Transverse colon (tissue), 4 donors: ENCODE results near the gene OGT. TPM values are rescaled to one million over a fixed set of nuclear protein-coding genes. Genes with fewer than 3 reads are reported as not detected.

Experiments
- DNase-seq: peaks from one replicate; pipeline ENCODE4 v3.0.0-alpha.2; 2019
- H3K27ac ChIP-seq, 4 donors: fragments of 200-600 bp; sonication (generic); 2 replicates each; pipeline ENCODE4 v1.5.1; 2016 to 2018; ENCODE audit warnings: inconsistent platforms in 4 of 4
- H3K27me3 ChIP-seq: fragments of 200-600 bp; sonication (generic); 2 replicates; pipeline ENCODE4 v1.5.1; 2017; ENCODE audit warnings: inconsistent platforms
- H3K36me3 ChIP-seq, 4 donors: fragments of 200-600 bp; sonication (generic); 2 replicates each; pipeline ENCODE4 v1.5.1; 2017 to 2019; ENCODE audit warnings: inconsistent platforms in 4 of 4
- H3K4me1 ChIP-seq, 4 donors: fragments of 200-600 bp; sonication (generic); 2 replicates each; pipeline ENCODE4 v1.5.1; 2017 to 2020; ENCODE audit warnings: inconsistent platforms in 4 of 4
- H3K4me3 ChIP-seq, 4 donors: fragments of 200-600 bp; sonication (generic); 1 replicate in 1 of 4; 2 replicates in 3 of 4; pipeline versions ENCODE4 v1.5.1 to v1.6.1; 2017 to 2019; ENCODE audit warnings: inconsistent platforms in 4 of 4
- H3K9me3 ChIP-seq, 2 donors: fragments of 200-600 bp; sonication (generic); 2 replicates each; pipeline ENCODE4 v1.5.1; 2017 to 2019; ENCODE audit warnings: inconsistent platforms in 2 of 2
- EP300 ChIP-seq: sonication (generic); formaldehyde crosslinking; IDR thresholded peaks from one replicate; pipeline ENCODE4 v1.6.1; 2017; ENCODE audit warnings: antibody characterized with exemption, low read depth
- POLR2A ChIP-seq: fragments of 450-650 bp; IDR thresholded peaks from one replicate; pipeline ENCODE4 v1.6.1; 2016; ENCODE audit warnings: antibody characterized with exemption, mild to moderate bottlenecking, moderate library complexity
- POLR2AphosphoS5 ChIP-seq, 3 donors: sonication (generic); formaldehyde crosslinking; IDR thresholded peaks; one replicate each; pipeline ENCODE4 v1.6.1; 2016; ENCODE audit warnings: antibody characterized with exemption in 3 of 3
- WGBS, 2 donors: methylation state at CpG; one replicate each; pipeline ENCODE4 v1.1.5; 2018; ENCODE audit warnings: low coverage in 1 of 2; 5-methylcytosine and 5-hydroxymethylcytosine counted together
- in situ Hi-C, 4 donors: fragments of 200-750 bp; cut with MboI; loops; one replicate each; pipeline versions ENCODE4 v1.15.0 to v1.15.1; 2017; ENCODE audit warnings: low sequenced_read_pairs in 3 of 4, low pct_ligation_motif_present in 1 of 4, low pct_unique_long_range_greater_than_20kb in 1 of 4
- intact Hi-C: fragments of 100-400 bp; cut with DNase I; formaldehyde crosslinking; loops from one replicate; pipeline ENCODE4 v1.15.1; 2023; ENCODE audit warnings: low total_unique reads
- total RNA-seq, 4 donors: library from RNA; depleted of rRNA; stranded (reverse); fragments of >200 nt; gene quantifications; one replicate each; pipeline ENCODE4 v1.1.0, GENCODE V29; 2016
- TF ChIP-seq, protein P1 (sequence below), 5 experiments: fragments of 200-600 bp in 3 of 5; fragments of 450-650 bp in 2 of 5; sonication (generic) in 3 of 5; IDR thresholded peaks; 1 replicate in 2 of 5; 2 replicates in 3 of 5; pipeline ENCODE4 v1.5.1; 2016 to 2017; ENCODE audit warnings: antibody characterized with exemption in 5 of 5, inconsistent platforms in 3 of 5, mild to moderate bottlenecking in 2 of 5, moderate library complexity in 1 of 5

The OGT gene
- total RNA-seq, 4 donors from 2014 or later = 146 to 307 (median 237) TPM

DNA sequence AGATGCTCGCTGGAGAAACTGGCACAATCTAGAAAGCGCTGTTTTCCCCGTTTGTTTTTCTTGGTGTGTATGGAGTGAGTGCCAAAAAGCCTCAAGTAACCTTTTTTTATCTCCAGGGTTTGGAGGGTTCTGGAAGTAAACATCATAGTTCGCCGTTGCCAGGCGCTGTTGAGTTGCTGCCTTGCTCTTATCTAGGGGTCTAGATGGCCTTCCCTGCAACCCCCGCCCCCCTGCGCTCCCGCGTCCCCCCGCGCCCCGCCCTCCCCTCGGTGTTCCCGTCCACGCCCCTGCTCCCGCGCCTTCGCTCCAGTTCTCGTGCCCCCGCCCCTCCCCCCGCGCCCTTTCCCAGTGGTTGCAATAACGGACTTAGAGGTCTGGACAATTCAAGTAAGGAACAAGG, 44.8 kb downstream of the OGT start:
- DNase-seq = no peak
- WGBS, 2 donors = 92% methylated on average over 24 of the region's 24 CpGs; no CpG with 5 or more reads in 1 of the 2 donors
- H3K27ac ChIP-seq = no peak overlapping the region
- in situ Hi-C loops (no loop called here), intact Hi-C loops (no loop called here)
- no peaks in the 10 kb centered on the region for H3K9me3 ChIP-seq
- TF ChIP-seq, protein P1, sequence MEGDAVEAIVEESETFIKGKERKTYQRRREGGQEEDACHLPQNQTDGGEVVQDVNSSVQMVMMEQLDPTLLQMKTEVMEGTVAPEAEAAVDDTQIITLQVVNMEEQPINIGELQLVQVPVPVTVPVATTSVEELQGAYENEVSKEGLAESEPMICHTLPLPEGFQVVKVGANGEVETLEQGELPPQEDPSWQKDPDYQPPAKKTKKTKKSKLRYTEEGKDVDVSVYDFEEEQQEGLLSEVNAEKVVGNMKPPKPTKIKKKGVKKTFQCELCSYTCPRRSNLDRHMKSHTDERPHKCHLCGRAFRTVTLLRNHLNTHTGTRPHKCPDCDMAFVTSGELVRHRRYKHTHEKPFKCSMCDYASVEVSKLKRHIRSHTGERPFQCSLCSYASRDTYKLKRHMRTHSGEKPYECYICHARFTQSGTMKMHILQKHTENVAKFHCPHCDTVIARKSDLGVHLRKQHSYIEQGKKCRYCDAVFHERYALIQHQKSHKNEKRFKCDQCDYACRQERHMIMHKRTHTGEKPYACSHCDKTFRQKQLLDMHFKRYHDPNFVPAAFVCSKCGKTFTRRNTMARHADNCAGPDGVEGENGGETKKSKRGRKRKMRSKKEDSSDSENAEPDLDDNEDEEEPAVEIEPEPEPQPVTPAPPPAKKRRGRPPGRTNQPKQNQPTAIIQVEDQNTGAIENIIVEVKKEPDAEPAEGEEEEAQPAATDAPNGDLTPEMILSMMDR (IDR thresholded peaks at IDR 0.05) = no peak
- TF ChIP-seq EP300 = no peak
- no peak for TF ChIP-seq POLR2AphosphoS5 (IDR thresholded peaks at IDR 0.05)
- TF ChIP-seq POLR2A = no peak
- H3K4me3 ChIP-seq = no peak overlapping the region
- peaks cover 0 to 5% (median 0%) of the 10 kb centered on the region in 4 donors for H3K36me3 ChIP-seq
- H3K4me1 ChIP-seq = no peaks in the 10 kb centered on the region
- no peaks in the 10 kb centered on the region for H3K27me3 ChIP-seq

DNA sequence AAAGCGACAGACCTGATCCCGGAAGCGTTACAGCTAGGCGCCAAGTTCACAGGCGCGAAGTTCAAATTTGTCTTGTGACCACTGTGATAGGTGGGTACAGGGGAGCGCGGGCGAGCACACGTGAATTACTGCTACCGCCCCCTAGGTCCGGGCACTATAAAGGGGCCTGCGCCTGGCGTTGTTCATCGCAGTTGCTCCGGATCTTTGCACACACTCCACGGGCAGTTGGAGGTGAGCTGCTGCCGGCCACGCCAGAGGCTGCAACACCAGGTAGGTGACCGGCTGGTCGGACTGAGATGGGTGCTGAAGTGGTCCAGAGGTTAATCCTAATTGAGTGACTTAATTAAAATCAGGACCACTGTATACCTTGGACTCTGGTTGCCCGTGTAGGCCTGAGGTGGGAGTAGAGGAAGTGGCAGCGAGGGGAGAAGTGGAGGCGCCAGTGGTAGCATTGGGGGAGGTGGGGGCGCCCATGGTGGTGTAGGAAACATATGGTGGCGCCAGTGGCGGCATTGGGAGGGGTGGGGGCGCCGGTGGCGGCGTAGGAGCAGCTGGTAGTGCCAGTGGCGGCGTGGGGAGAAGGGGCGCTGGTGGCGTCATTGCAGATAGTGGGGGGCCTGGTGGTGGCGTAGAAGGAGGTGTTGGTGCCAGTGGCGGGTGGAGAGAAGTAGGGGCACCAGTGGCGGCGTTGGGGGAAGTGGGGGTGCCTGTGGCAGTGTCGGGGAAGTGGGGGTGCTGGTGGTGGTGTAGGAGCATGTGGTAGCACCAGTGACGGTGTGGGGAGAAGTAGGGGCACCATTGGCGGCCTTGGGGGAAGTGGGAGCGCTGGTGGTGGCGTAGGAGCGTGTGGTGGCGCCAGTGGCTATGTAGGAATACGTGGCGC, 45.6 kb downstream of the OGT start, which contains the start of gene GCNA:
GCNA (plus strand) TSS at position 185 of the 883 bp plus-strand sequence. CDS start 2,385 bp downstream, outside the sequence.
- intact Hi-C loops = no loop called here
- 93 to 100% methylated on average over 12 to 48 of the region's 48 CpGs for WGBS, 2 donors
- Histone ChIP-seq H3K27me3 (no peaks in the 10 kb centered on the region), H3K27ac (no peak within 1 kb of the TSS), H3K9me3 (no peaks in the 10 kb centered on the region), H3K4me1 (no peaks in the 10 kb centered on the region), H3K4me3 (no peak within 1 kb of the TSS), H3K36me3 (peaks cover 0 to 5% (median 0%) of the 10 kb centered on the region in 4 donors)
- TF ChIP-seq EP300 (no peak), POLR2A (no peak), POLR2AphosphoS5 (IDR thresholded peaks at IDR 0.05) (no peak)
- TF ChIP-seq, protein P1 (IDR thresholded peaks at IDR 0.05) = no peak
- no peak for DNase-seq
- in situ Hi-C loops = no loop called here

DNA sequence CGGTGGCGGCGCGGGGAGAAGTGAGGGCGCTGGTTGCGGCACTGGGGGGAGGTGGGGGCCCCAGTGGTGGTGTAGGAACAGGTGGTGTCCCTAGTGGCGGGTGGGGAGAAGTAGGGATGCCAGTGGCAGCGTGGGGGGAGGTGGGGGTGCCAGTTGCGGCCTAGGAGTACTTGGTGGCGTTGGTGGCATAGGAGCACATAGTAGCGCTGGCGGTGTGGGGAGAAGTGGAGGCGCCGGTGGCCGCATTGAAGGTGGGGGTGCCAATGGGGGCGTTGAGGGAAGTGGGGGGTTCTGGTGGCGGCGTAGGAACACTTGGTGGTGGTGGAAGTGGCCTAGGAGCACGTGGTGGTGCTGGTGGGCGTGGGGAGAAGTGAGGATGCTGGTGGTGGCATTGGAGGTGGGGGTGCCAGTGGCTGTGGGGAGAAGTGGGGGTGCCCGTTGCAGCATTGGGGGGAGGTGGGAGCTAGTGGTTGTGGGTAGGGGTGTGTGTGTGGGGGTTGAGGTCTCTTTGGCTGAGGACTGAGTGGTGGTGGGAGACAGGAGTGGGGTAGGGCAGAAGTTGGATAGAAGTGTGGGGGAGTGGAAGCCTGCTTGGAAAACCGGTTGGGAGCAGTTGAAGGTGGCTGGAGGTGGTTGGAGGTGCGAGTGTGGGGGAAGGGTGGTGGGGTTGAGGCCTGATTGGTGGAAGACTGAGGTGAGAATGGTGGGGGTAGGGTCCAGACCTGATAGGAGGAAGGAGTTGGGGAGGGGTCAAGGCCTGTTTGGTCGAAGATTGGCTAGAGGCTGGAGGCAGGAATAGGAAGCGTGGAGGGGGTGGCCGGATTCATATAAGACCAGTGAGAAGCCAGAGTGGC, 46.5 kb downstream of the OGT start:
- WGBS, 2 donors = 85 to 91% methylated on average over 3 to 26 of the region's 26 CpGs
- in situ Hi-C loops (no loop called here), intact Hi-C loops (no loop called here)
- no peaks in the 10 kb centered on the region for H3K36me3 ChIP-seq
- no peaks in the 10 kb centered on the region for H3K4me1 ChIP-seq
- TF ChIP-seq POLR2AphosphoS5 (IDR thresholded peaks at IDR 0.05) = no peak
- no peak for TF ChIP-seq POLR2A
- TF ChIP-seq, protein P1 (IDR thresholded peaks at IDR 0.05) = no peak
- TF ChIP-seq EP300 = no peak
- H3K27me3 ChIP-seq = no peaks in the 10 kb centered on the region
- no peak overlapping the region for H3K4me3 ChIP-seq
- H3K27ac ChIP-seq = no peak overlapping the region
- no peak for DNase-seq
- H3K9me3 ChIP-seq = no peaks in the 10 kb centered on the region

DNA sequence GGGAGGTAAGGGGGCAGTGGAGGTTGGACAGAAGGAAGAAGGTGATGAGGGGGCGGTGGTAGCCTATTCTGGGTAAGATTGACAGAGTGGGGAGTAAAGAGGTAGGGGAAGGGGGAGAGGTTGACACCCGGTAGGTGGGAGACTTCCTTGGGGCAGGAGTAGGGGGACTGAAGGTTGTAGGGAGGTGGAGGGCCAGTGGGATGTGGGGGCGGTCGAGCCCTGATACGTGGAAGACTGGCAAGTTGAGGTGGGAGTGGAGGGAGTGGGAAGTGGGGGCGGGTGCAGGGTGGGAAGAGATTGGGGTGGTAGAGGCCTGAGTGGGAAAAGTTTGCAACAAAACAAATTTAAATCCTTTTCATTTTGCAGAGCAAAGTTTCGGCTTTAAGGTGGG, 47.1 kb downstream of the OGT start:
- Histone ChIP-seq H3K27ac (no peak overlapping the region), H3K4me1 (no peaks in the 10 kb centered on the region), H3K9me3 (no peaks in the 10 kb centered on the region), H3K36me3 (no peaks in the 10 kb centered on the region), H3K27me3 (no peaks in the 10 kb centered on the region), H3K4me3 (no peak overlapping the region)
- intact Hi-C loops (loop anchor here (5.0 kb wide), 1 partner anchor 1148 kb away; no protein-coding TSS in a partner anchor), in situ Hi-C loops (no loop called here)
- 17 to 90% methylated on average over 1 to 7 of the region's 7 CpGs for WGBS, 2 donors
- DNase-seq = no peak
- TF ChIP-seq POLR2A (no peak), POLR2AphosphoS5 (IDR thresholded peaks at IDR 0.05) (no peak), EP300 (no peak)
- TF ChIP-seq, protein P1 (IDR thresholded peaks at IDR 0.05) = no peak
